Activated CD4-positive, CD25-positive, alpha-beta regulatory T cell treated with anti-CD3 and anti-CD28 coated beads, Interleukin-2, amount 50 U/mL, for 24 hours (primary cell): ENCODE measurements around the gene TMOD2.
A peak's percentile ranks its signal among the peaks of the same experiment; 100 is the strongest.

Experiments used
- ATAC-seq, 2 donors: fragments of 150-1000 bp; cut with Tn5 transposase; one replicate each; pipeline ENCODE4 v1.10.0; 2021; ENCODE audit warnings: mild to moderate bottlenecking in 1 of 2, moderate library complexity in 1 of 2

The TMOD2 gene

GRCh38 chr15:51828621-51829375 lies 77.4 kb downstream of the TMOD2 start:
- ATAC-seq, result no peak

- peak; percentile 80 to 81 for ATAC-seq
Measured at GRCh38 chr15:51829376-51830275, 78.2 kb downstream of the TMOD2 start, which contains the start of gene TMOD3. TSS of gene TMOD3 (plus strand) at chr15:51829653. CDS start at chr15:51862885, 33,232 bp downstream.

DNA sequence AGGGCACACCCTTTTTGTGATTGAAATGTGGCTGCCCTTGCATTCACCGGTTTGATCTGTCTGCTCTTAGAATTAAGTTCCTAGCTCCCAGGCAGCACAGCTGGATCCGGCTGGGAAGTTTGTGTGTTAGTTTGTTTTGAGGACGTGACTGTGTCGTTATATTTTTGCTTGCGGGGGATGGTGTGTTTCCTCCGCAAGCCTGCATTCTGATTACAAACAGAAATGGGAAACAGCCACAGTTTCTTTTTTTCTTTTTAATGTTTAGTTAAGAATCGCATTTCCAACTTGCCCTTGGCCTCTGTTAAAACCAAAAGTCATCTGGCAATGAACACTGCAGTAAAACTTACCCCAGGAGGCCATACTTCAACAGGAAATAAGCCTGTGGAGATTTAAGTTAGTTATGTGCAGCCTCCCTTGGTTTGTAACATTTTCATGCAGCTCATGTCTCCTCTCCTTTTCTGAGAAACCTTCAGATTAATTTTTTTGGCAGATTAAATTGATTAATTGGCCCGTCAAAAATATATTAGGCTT lies 78.9 kb downstream of the TMOD2 start:
- no peak for ATAC-seq

GRCh38 chr15:51833772-51834171 lies 82.4 kb downstream of the TMOD2 start:
- peak; percentile 60 to 74 for ATAC-seq

GRCh38 chr15:51837792-51838251 lies 86.4 kb downstream of the TMOD2 start:
- ATAC-seq, result no peak

GRCh38 chr15:51838270-51838669 lies 86.9 kb downstream of the TMOD2 start:
- no peak for ATAC-seq

DNA sequence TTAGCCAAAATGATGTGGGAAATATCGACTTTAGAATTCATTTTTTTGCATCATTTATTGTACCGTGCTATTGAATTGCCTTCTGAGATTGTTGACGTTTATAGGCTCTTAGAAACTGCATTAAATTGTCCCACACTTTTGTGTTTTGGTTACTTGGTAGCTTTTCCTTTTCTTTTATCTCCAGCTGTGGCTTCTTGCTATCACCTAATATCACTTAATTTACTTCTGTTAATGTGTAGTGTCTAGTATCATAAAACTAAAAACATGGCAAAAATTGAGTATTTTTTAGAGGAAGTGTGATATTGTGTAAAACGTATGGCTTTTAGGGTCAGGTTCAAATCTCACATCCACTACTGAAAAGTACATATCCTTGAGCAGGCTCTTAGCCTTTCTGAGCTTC lies 89.3 kb downstream of the TMOD2 start:
- no peak for ATAC-seq

GRCh38 chr15:51841406-51842040 lies 90.1 kb downstream of the TMOD2 start:
- no peak for ATAC-seq

GRCh38 chr15:51842265-51842664 lies 90.9 kb downstream of the TMOD2 start:
- no peak for ATAC-seq

- peak; percentile 79 to 85 for ATAC-seq
Measured at GRCh38 chr15:51842852-51843737, 91.7 kb downstream of the TMOD2 start.

GRCh38 chr15:51844747-51845426 lies 93.5 kb downstream of the TMOD2 start:
- no peak for ATAC-seq

DNA sequence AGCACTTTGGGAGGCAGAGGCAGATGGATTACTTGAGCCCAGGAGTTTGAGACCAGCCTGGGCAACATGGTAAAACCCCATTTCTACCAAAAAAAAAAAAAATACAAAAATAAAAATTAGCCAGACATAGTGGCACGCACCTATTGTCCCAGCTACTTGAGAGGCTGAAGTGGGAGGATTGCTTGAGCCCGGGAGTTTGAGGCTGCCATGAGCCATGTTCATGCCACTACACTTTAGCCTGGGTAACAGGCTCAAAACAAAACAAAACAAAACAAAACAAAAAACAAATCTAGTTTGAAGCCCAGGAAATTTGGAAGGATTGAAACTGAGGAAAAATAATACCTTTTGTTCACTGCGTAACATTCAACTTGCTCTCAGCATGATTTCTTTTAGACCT lies 94.7 kb downstream of the TMOD2 start:
- no peak for ATAC-seq

DNA sequence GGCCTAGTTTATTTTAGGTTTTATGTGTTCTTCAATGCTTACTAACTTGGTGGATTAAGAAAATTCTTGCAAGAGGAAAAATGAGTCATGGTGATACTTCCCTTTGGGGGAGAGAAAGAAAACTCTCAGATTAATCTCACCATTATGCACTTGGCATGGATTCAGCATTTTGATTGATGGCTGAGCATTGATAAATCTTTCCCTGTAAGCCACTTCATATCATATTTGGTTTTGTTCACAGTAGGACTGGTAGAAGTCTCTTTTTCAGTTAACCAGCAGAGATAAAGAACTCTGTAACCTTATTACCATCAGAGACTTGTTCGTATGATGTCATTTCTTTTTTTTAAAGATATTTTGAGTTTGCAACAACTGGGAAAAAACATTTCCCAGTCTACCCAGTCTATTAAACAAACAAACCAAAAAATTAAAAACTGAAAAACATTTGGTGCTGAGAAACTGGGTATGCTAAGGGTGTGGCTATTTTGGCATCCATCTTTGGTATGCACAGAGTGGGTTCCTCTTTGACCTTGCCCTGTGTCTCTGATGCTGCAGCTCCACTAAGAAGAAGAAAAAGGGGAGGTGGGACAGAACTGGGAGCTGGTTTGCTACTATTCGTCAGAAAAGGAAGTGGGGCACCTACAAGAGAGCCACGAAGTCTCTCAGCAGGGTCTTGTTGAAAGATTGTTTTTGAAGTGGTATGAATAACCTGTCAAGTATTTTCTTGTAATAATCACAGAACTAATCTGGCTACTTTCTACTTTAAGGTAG lies 95.2 kb downstream of the TMOD2 start:
- peak in 1 of 2 donors; percentile 9 for ATAC-seq

- ATAC-seq, result no peak
Measured at GRCh38 chr15:51848811-51849210, 97.4 kb downstream of the TMOD2 start.

GRCh38 chr15:51849860-51850259 lies 98.5 kb downstream of the TMOD2 start:
- ATAC-seq, result no peak

- no peak for ATAC-seq
Measured at GRCh38 chr15:51853998-51854397, 102.6 kb downstream of the TMOD2 start.

DNA sequence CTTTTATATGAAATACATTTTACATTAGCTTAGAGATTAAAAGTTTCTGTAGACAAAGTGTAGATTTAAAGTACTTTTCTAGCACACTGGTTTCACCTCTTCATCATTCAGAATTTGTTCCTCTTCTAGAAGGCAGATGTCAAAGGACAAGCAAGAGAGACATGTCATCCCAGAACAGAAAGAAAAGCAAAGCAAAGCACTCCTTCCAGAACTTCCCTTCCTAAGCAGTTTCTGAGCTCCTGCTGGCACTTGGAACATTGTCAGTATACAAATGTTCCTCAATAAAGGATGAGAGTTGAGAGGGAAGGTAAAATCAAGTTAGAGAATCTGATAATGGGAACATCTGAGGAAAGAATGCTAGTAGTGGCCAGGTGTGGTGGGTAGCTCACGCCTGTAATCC lies 104.2 kb downstream of the TMOD2 start:
- ATAC-seq, result no peak

- ATAC-seq, result no peak
Measured at GRCh38 chr15:51856714-51857380, 105.5 kb downstream of the TMOD2 start.

DNA sequence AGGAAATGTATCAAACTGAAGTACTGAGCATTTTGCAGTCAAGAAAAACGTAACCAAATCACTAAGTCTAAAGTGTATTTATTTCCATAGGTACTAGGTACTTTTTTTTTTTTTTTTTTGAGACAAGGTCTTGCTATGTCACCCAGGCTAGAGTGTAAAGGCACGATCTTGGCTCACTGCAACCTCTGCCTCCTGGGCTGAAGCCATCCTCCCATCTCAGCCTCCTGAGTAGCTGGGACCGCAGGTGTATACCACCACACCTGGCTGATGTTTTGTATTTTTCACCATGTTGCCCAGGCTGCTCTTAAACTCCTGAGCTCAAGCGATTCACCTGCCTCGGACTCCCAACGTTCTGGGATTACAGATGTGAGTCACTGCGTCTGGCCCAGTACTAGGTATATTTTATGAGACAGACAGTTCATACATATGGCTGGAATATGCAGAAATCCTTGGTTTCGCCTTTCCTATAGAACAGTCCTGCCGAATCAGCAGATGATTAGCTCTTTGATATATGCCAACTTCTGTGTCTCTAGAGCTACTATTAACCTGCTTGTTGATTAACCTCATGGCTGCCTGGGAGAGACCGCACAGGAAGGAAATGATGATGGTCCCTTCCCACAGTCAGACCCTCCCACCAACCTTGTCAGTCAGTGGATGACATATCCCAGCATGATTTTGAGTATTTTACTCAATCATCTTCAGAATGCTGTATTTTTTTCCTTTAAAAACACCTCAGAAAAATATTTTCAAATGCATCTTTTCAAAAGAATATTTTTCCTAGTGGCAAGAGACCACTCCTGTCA lies 110.4 kb downstream of the TMOD2 start:
- peak; percentile 95 for ATAC-seq
